GM12864 (cell line): Measurements from ENCODE around the gene RYR2.

Experiments used
- DNase-seq: peaks from one replicate; pipeline ENCODE4 v3.0.0-alpha.2; 2011; ENCODE audit warnings: low read depth
- H3K4me3 ChIP-seq: 2 replicates; pipeline ENCODE4 v1.5.1; 2011; ENCODE audit warnings: mild to moderate bottlenecking, low read depth, low read length, control low read depth
- TF ChIP-seq, protein P1 (sequence below): IDR thresholded peaks from 2 replicates; pipeline ENCODE4 v1.5.1; 2011; ENCODE audit warnings: low read depth, mild to moderate bottlenecking, moderate library complexity, low read length, control low read depth, inconsistent platforms; ENCODE audit errors: missing control alignments

The RYR2 gene

DNA sequence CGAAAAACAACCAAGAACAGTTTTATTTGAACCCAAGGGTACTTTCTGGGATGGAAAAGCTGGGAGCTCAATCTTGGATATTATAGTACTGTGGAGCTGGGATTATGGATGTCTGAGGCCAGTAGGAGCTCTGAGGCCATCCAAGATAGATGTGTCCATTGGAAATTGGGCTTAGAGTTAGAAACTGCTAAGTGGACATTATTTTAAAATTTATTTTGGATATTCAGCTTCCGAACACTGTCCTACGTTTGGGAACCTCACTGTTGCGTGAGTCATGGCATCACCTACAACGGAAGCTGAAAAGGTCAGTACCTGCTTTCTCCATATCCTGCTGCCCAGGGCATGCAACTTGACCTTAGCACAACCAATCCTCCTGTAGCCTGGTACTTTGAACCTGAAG is 61.0 kb downstream of the RYR2 start:
- TF ChIP-seq, protein P1, sequence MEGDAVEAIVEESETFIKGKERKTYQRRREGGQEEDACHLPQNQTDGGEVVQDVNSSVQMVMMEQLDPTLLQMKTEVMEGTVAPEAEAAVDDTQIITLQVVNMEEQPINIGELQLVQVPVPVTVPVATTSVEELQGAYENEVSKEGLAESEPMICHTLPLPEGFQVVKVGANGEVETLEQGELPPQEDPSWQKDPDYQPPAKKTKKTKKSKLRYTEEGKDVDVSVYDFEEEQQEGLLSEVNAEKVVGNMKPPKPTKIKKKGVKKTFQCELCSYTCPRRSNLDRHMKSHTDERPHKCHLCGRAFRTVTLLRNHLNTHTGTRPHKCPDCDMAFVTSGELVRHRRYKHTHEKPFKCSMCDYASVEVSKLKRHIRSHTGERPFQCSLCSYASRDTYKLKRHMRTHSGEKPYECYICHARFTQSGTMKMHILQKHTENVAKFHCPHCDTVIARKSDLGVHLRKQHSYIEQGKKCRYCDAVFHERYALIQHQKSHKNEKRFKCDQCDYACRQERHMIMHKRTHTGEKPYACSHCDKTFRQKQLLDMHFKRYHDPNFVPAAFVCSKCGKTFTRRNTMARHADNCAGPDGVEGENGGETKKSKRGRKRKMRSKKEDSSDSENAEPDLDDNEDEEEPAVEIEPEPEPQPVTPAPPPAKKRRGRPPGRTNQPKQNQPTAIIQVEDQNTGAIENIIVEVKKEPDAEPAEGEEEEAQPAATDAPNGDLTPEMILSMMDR, result no peak
- DNase-seq, result no peak
- no peak overlapping the region for H3K4me3 ChIP-seq

DNA sequence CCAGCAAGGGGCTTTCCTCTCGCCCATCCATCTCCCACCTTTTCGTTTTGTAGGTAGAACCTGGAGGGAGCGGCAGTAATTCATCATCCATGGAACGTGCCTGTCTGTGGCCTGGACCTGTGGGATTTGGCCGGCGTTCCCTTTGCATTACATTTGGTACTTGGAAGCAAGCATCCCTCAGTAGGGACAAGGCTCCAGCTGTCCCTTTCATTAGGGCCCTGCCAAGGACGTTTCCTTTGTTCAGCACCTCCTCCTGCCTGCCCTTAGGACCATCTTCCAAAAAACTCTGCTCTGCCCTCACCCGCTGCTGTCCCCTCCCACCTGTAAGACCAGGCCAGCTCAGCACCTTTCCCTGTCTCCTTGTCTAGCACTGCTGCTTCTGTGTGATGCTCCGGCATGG is 62.1 kb downstream of the RYR2 start:
- no peak for DNase-seq
- TF ChIP-seq, protein P1, result no peak
- H3K4me3 ChIP-seq, result no peak overlapping the region

DNA sequence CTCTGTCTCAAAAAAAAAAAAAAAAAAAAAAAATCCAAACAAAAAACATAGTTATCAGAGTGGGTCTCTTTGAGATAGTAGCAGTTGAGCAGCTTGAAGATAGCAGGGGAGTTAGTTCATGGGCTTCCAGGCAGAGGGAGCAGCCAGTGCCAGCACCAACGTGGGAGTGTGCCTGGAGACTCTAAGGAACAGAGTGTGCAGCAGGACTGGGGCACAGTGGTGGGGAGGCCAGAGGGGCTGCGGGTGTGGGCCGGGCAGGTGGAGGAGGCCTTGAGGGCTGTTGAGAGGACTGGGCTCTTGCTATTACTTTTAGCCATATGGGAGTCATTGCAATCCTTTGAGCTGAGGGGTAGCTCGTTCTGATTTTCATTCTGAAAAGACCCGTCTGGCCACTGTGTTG is 63.8 kb downstream of the RYR2 start:
- no peak for DNase-seq
- TF ChIP-seq, protein P1, result no peak
- no peak overlapping the region for H3K4me3 ChIP-seq

DNA sequence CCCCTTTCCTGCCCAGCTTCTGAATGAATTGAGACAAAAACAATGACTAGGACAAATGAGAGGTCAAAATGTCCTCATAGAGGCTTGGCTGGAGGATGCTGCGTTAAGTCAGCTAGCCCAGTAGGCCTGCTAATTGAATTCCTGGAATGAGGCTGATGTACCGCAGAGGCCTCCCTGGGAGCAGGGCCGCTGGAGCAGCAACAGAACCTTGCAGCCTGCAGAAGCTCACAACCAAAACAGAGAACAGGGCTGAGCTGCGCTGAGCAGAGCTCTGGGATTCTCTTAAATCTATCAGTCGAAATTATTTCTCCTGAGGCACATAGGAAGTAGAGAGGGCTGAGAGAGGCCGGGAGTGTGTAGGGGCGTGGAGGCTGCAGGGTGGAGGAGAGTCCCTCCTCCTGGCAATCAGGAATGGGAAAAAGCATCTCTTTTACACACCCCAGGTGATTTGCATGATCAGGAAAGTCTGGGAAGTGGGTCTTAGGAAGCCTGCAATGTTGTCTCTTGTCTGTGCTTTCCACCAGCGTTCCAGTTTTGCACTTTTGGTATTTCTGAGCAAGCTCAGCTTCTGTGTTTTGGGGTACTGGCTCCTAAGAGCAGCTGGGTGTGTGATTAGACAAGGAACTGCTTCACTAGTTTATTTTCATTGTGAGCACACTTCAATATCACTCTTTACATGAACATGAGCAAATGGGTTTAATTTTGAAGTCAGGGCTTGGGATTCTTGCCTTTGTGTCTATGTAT is 66.5 kb downstream of the RYR2 start:
- TF ChIP-seq, protein P1, result no peak

DNA sequence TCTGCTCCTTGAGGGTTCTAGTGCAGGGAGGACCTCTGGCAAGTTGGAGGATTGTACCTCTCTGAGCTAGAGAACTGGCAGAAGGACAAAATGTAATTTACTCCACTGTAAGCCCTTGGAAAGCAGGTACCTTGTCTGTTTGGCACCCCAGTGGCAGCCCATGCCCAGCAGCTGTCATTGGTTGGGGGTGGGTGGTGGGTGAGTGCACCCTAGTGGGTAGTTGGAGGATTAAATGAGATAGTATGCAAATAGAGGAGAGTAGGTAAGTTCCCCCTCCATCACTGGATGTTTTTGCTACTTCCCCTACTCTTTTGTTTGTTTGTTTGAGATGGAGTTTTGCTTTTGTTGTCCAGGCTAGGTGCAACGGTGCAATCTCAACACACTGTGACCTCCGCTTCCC is 69.8 kb downstream of the RYR2 start:
- H3K4me3 ChIP-seq, result no peak overlapping the region
- DNase-seq, result no peak
- TF ChIP-seq, protein P1, result no peak

More for the DNA sequence above, 66.5 kb downstream of the RYR2 start:
- no peak overlapping the region for H3K4me3 ChIP-seq
- no peak for DNase-seq

DNA sequence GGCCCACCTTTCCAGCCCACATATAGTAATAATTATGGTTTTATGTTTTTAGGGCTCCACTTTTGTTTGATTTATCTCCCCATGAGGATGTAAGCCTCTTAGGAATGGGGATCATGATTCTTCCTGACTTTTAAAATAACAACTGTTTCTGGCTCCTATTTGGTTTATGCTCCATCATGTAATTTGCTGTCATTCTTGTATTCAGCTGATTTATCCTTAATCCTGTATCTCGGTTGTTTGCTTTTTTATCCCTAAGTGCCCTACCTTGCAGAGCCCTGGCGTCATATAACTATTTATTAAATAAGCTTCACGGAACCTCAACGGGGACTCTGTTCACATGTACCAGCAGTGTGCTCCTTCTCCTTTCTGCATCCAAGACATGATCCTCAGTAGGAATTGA is 70.7 kb downstream of the RYR2 start:
- no peak for DNase-seq
- no peak overlapping the region for H3K4me3 ChIP-seq
- TF ChIP-seq, protein P1, result no peak

DNA sequence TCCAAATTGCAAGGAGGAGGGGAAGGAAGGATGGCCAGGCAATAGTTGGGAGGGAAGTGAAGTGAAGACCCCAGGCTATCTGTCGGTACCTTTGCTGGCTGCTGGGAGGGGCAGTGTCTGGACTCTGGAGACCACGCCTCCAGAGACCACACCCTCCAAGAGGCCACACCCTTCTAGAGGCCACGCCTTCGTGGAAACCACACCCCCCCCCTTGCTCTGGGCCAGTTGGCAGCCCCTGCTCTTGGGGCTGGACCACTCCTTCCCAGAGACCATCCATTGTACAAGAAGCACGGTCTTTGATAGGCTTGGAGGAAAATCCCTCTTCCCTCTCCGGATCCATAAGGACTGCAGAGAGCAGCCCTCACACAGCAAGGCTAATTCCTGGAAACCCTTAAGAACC is 73.1 kb downstream of the RYR2 start:
- DNase-seq, result no peak
- TF ChIP-seq, protein P1, result no peak
- no peak overlapping the region for H3K4me3 ChIP-seq
